RWPE2 (cell line): ENCODE measurements around the gene ITIH5.
A peak's percentile ranks its signal among the peaks of the same experiment; 100 is the strongest.
"Not testable (repeated sequence)": the region's sequence is repeated elsewhere in the genome, so short reads cannot be mapped to it uniquely, and the experiment has no call there.

Experiments
- ATAC-seq: fragments of 200-7000 bp; cut with Tn5 transposase; 3 replicates; pipeline ENCODE4 v1.9.1; 2021; ENCODE audit warnings: low read depth
- DNase-seq: peaks from one replicate; pipeline ENCODE4 v3.0.0-alpha.2; 2020; ENCODE audit warnings: low spot score
- H3K27ac ChIP-seq: fragments of 450-650 bp; 2 replicates; pipeline ENCODE4 v1.5.1; 2017; ENCODE audit warnings: mild to moderate bottlenecking; ENCODE audit not compliant: poor library complexity, severe bottlenecking
- H3K27me3 ChIP-seq: fragments of 250-450 bp; sonication (Bioruptor Pico); 2 replicates; pipeline ENCODE4 v1.5.1; 2021; ENCODE audit warnings: mild to moderate bottlenecking, moderate library complexity; ENCODE audit not compliant: insufficient read depth, poor library complexity, severe bottlenecking
- H3K36me3 ChIP-seq: fragments of 250-450 bp; sonication (Bioruptor Pico); 2 replicates; pipeline ENCODE4 v1.5.1; 2020; ENCODE audit warnings: low read depth, mild to moderate bottlenecking, moderate library complexity
- H3K4me1 ChIP-seq: fragments of 250-450 bp; sonication (Bioruptor Pico); 2 replicates; pipeline ENCODE4 v1.5.1; 2021; ENCODE audit warnings: mild to moderate bottlenecking, moderate library complexity; ENCODE audit not compliant: insufficient read depth, poor library complexity, severe bottlenecking
- H3K4me3 ChIP-seq: fragments of 250-450 bp; sonication (Bioruptor Pico); 2 replicates; pipeline ENCODE4 v1.5.1; 2021; ENCODE audit warnings: mild to moderate bottlenecking, moderate library complexity; ENCODE audit not compliant: severe bottlenecking
- H3K9me3 ChIP-seq: fragments of 250-450 bp; sonication (Bioruptor Pico); 2 replicates; pipeline ENCODE4 v1.5.1; 2021; ENCODE audit warnings: mild to moderate bottlenecking, moderate library complexity; ENCODE audit not compliant: severe bottlenecking
- CTCF ChIP-seq: fragments of 450-650 bp; IDR thresholded peaks from one replicate; pipeline ENCODE4 v1.5.1; 2017; ENCODE audit warnings: mild to moderate bottlenecking, moderate library complexity; ENCODE audit not compliant: poor library complexity, severe bottlenecking

ITIH5 gene

GRCh38 chr10:7666253-7667023 lies at the start of gene ITIH5:
Gene ITIH5, minus strand, starts transcription at chr10:7666966. Its CDS starts 74 bp downstream, at chr10:7666892.
- Histone ChIP-seq H3K4me3 (peak within 1 kb of the TSS; percentile 30), H3K27me3 (peaks cover 47% of the 10 kb centered on the region), H3K27ac (no peak within 1 kb of the TSS), H3K36me3 (no peaks in the 10 kb centered on the region), H3K9me3 (no peaks in the 10 kb centered on the region), H3K4me1 (no peaks in the 10 kb centered on the region)
- TF ChIP-seq CTCF = no peak
- ATAC-seq (peak; percentile 56; the same call in 2 of the 3 replicates), DNase-seq (no peak)

GRCh38 chr10:7715515-7715914 lies 48.7 kb upstream of the ITIH5 start:
- Histone ChIP-seq H3K36me3 (no peaks in the 10 kb centered on the region), H3K4me3 (no peak overlapping the region), H3K4me1 (no peaks in the 10 kb centered on the region), H3K27ac (no peak overlapping the region), H3K9me3 (no peaks in the 10 kb centered on the region), H3K27me3 (no peaks in the 10 kb centered on the region)
- ATAC-seq = no peak
- DNase-seq = no peak
- no peak for TF ChIP-seq CTCF

DNA sequence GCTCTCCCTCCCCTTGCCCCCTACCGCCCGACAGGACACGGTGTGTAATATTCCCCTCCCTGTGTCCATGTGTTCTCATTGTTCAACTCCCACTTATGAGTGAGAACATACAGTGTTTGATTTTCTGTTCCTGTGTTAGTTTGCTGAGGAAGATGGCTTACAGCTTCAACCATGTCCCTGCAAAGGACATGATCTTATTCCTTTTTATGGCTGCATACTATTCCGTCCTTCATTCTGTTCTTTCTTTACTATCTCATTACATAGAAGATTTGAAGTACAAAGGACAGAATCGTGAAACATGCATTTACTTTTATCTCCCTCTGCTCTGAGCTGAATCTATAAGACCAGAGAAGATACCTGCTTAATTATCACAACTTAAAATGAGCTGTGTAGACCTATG lies 44.3 kb upstream of the ITIH5 start:
- not testable (repeated sequence) for H3K27ac ChIP-seq, H3K36me3 ChIP-seq, H3K4me1 ChIP-seq, ATAC-seq, DNase-seq, H3K9me3 ChIP-seq, H3K4me3 ChIP-seq, H3K27me3 ChIP-seq

DNA sequence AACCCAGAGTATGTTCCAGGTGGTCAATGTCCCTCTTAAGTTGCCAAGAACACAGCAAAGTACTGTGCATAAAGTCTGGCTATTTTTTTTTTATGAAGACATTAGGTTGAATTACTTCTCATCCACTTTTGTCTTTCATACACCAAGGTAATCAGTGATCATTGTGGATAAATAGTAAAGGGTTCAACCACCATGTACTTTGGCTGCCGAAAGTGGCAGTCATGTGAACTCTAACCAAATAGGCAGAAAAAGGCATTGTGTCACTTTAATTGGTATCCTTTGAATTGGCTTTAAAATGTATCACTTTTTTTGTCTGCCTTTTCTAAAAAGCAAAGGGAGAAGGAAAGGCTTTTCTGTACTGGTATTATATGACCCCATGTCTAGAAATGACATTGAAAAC lies 43.7 kb upstream of the ITIH5 start:
- Histone ChIP-seq H3K9me3 (no peaks in the 10 kb centered on the region), H3K4me3 (no peak overlapping the region), H3K4me1 (no peaks in the 10 kb centered on the region), H3K27me3 (no peaks in the 10 kb centered on the region), H3K36me3 (no peaks in the 10 kb centered on the region), H3K27ac (no peak overlapping the region)
- no peak for TF ChIP-seq CTCF
- DNase-seq (no peak), ATAC-seq (no peak)

GRCh38 chr10:7708832-7709231 lies 42.1 kb upstream of the ITIH5 start:
- Histone ChIP-seq H3K9me3 (no peaks in the 10 kb centered on the region), H3K27ac (no peak overlapping the region), H3K36me3 (no peaks in the 10 kb centered on the region), H3K4me3 (no peak overlapping the region), H3K4me1 (no peaks in the 10 kb centered on the region), H3K27me3 (no peaks in the 10 kb centered on the region)
- ATAC-seq (no peak), DNase-seq (no peak)
- TF ChIP-seq CTCF = no peak
